HEK293 (cell line): Measurements from ENCODE around the gene ANKRD45.

ENCODE experiments used
- CTCF ChIA-PET: fragments of 350-600 bp; formaldehyde crosslinking; extraction: SDS; loops from one replicate; lab custom pipeline; 2021; ENCODE audit warnings: antibody characterized with exemption; lab: Yijun Ruan, JAX
- POLR2A ChIA-PET: fragments of 300-600 bp; formaldehyde crosslinking; extraction: SDS; loops from one replicate; lab custom pipeline; 2020; ENCODE audit warnings: antibody characterized with exemption, inconsistent platforms; lab: Yijun Ruan, JAX
- H3K27ac ChIP-seq: fragments of 200-500 bp; sonication (Bioruptor generic); 2 replicates; pipeline ENCODE4 v1.5.1; 2014; ENCODE audit warnings: low read depth, low read length, control low read depth, inconsistent platforms; ENCODE audit errors: extremely low read depth
- H3K36me3 ChIP-seq, 2 experiments: fragments of 200-500 bp in 1 of 2; sonication (Bioruptor generic) in 1 of 2; 1 replicate in 1 of 2; 2 replicates in 1 of 2; pipeline ENCODE4 v1.5.1; 2014 to 2017; ENCODE audit warnings: inconsistent platforms in 2 of 2, low read length in 2 of 2; ENCODE audit not compliant: control insufficient read depth in 2 of 2, insufficient read depth in 1 of 2
- H3K4me1 ChIP-seq: fragments of 200-500 bp; sonication (Bioruptor generic); 2 replicates; pipeline ENCODE4 v1.5.1; 2014; ENCODE audit warnings: mild to moderate bottlenecking, low read length, inconsistent platforms; ENCODE audit not compliant: control insufficient read depth, insufficient read depth
- H3K4me3 ChIP-seq: 2 replicates; pipeline ENCODE4 v1.5.1; 2011; ENCODE audit warnings: low read depth, mild to moderate bottlenecking, control low read depth, low read length, moderate library complexity
- H3K9me3 ChIP-seq: fragments of 200-500 bp; sonication (Bioruptor generic); 2 replicates; pipeline ENCODE4 v1.5.1; 2014; ENCODE audit warnings: low read depth, low read length, inconsistent platforms; ENCODE audit not compliant: control insufficient read depth, insufficient read depth
- FEZF1 ChIP-seq: fragments of 450-650 bp; formaldehyde crosslinking; IDR thresholded peaks from 2 replicates; pipeline ENCODE4 v1.5.1; 2016; ENCODE audit warnings: missing biosample characterization, missing genetic modification characterization
- GFI1B ChIP-seq: fragments of 450-650 bp; formaldehyde crosslinking; IDR thresholded peaks from 2 replicates; pipeline ENCODE4 v1.5.1; 2016; ENCODE audit warnings: missing biosample characterization, missing genetic modification characterization
- GLIS1 ChIP-seq: fragments of 450-650 bp; formaldehyde crosslinking; IDR thresholded peaks from 2 replicates; pipeline ENCODE4 v1.5.1; 2016; ENCODE audit warnings: missing biosample characterization, missing genetic modification characterization
- OVOL3 ChIP-seq: fragments of 450-650 bp; formaldehyde crosslinking; IDR thresholded peaks from 2 replicates; pipeline ENCODE4 v1.5.1; 2016; ENCODE audit warnings: missing biosample characterization, missing genetic modification characterization
- ZBTB10 ChIP-seq: fragments of 450-650 bp; formaldehyde crosslinking; IDR thresholded peaks from 2 replicates; pipeline ENCODE4 v1.5.1; 2016; ENCODE audit warnings: missing biosample characterization, missing genetic modification characterization
- ZFHX2 ChIP-seq: fragments of 450-650 bp; formaldehyde crosslinking; conservative IDR thresholded peaks from 2 replicates; pipeline ENCODE4 v1.5.1; 2016; ENCODE audit warnings: missing biosample characterization, missing genetic modification characterization
- ZNF16 ChIP-seq: fragments of 450-650 bp; formaldehyde crosslinking; IDR thresholded peaks from 2 replicates; pipeline ENCODE4 v1.5.1; 2016; ENCODE audit warnings: low read depth, missing biosample characterization, missing genetic modification characterization
- ZNF169 ChIP-seq: fragments of 450-650 bp; formaldehyde crosslinking; IDR thresholded peaks from 2 replicates; pipeline ENCODE4 v1.5.1; 2016; ENCODE audit warnings: missing biosample characterization, missing genetic modification characterization
- ZNF2 ChIP-seq: fragments of 450-650 bp; formaldehyde crosslinking; IDR thresholded peaks from 2 replicates; pipeline ENCODE4 v1.5.1; 2016; ENCODE audit warnings: missing biosample characterization, missing genetic modification characterization
- ZNF211 ChIP-seq: fragments of 450-650 bp; formaldehyde crosslinking; IDR thresholded peaks from 2 replicates; pipeline ENCODE4 v1.5.1; 2016; ENCODE audit warnings: low read depth, missing biosample characterization, missing genetic modification characterization
- ZNF24 ChIP-seq: fragments of 450-650 bp; formaldehyde crosslinking; IDR thresholded peaks from 2 replicates; pipeline ENCODE4 v1.5.1; 2016; ENCODE audit warnings: missing biosample characterization, missing genetic modification characterization
- ZNF274 ChIP-seq, 2 experiments: fragments of 200-500 bp in 1 of 2; fragments of 450-650 bp in 1 of 2; sonication (Bioruptor generic) in 1 of 2; formaldehyde crosslinking in 1 of 2; IDR thresholded peaks; 2 replicates each; pipeline versions ENCODE4 v1.5.1 to v1.6.1; 2014 to 2016; ENCODE audit warnings: borderline replicate concordance in 1 of 2, inconsistent platforms in 1 of 2, low read length in 1 of 2, missing biosample characterization in 1 of 2, missing genetic modification characterization in 1 of 2
- ZNF311 ChIP-seq: fragments of 450-650 bp; formaldehyde crosslinking; IDR thresholded peaks from 2 replicates; pipeline ENCODE4 v1.5.1; 2017; ENCODE audit warnings: missing biosample characterization, missing genetic modification characterization, borderline replicate concordance
- ZNF324 ChIP-seq: fragments of 450-650 bp; formaldehyde crosslinking; IDR thresholded peaks from 2 replicates; pipeline ENCODE4 v1.5.1; 2016; ENCODE audit warnings: missing biosample characterization, missing genetic modification characterization
- ZNF391 ChIP-seq: fragments of 450-650 bp; formaldehyde crosslinking; IDR thresholded peaks from 2 replicates; pipeline ENCODE4 v1.5.1; 2016; ENCODE audit warnings: low read depth, missing biosample characterization, missing genetic modification characterization, borderline replicate concordance
- ZNF404 ChIP-seq: fragments of 450-650 bp; formaldehyde crosslinking; IDR thresholded peaks from 2 replicates; pipeline ENCODE4 v1.5.1; 2017; ENCODE audit warnings: missing biosample characterization, missing genetic modification characterization
- ZNF501 ChIP-seq: fragments of 450-650 bp; formaldehyde crosslinking; IDR thresholded peaks from 2 replicates; pipeline ENCODE4 v1.5.1; 2016; ENCODE audit warnings: missing biosample characterization, missing genetic modification characterization
- ZNF529 ChIP-seq: fragments of 450-650 bp; formaldehyde crosslinking; IDR thresholded peaks from 2 replicates; pipeline ENCODE4 v1.5.1; 2017; ENCODE audit warnings: missing genetic modification characterization, missing biosample characterization; ENCODE audit not compliant: insufficient replicate concordance
- ZNF558 ChIP-seq: fragments of 450-650 bp; formaldehyde crosslinking; IDR thresholded peaks from 2 replicates; pipeline ENCODE4 v1.5.1; 2016; ENCODE audit warnings: missing biosample characterization, missing genetic modification characterization
- ZNF624 ChIP-seq: fragments of 450-650 bp; formaldehyde crosslinking; IDR thresholded peaks from 2 replicates; pipeline ENCODE4 v1.5.1; 2017; ENCODE audit warnings: missing biosample characterization, missing genetic modification characterization
- ZNF701 ChIP-seq: fragments of 450-650 bp; formaldehyde crosslinking; IDR thresholded peaks from 2 replicates; pipeline ENCODE4 v1.5.1; 2016; ENCODE audit warnings: missing biosample characterization, missing genetic modification characterization
- ZNF768 ChIP-seq: fragments of 450-650 bp; formaldehyde crosslinking; IDR thresholded peaks from 2 replicates; pipeline ENCODE4 v1.5.1; 2018; ENCODE audit warnings: missing biosample characterization, mild to moderate bottlenecking, missing genetic modification characterization
- ZNF785 ChIP-seq: fragments of 450-650 bp; formaldehyde crosslinking; IDR thresholded peaks from 2 replicates; pipeline ENCODE4 v1.5.1; 2016; ENCODE audit warnings: missing biosample characterization, missing genetic modification characterization
- ZXDB ChIP-seq: fragments of 450-650 bp; formaldehyde crosslinking; IDR thresholded peaks from 2 replicates; pipeline ENCODE4 v1.5.1; 2016; ENCODE audit warnings: missing biosample characterization, missing genetic modification characterization
- TF ChIP-seq, protein P1 (sequence below): fragments of 450-650 bp; formaldehyde crosslinking; IDR thresholded peaks from 2 replicates; pipeline ENCODE4 v1.5.1; 2017; ENCODE audit warnings: missing biosample characterization, missing genetic modification characterization
- TF ChIP-seq, protein P2 (sequence below): fragments of 450-650 bp; formaldehyde crosslinking; IDR thresholded peaks from 2 replicates; pipeline ENCODE4 v1.5.1; 2017; ENCODE audit warnings: missing biosample characterization, missing genetic modification characterization

Gene ANKRD45

GRCh38 chr1:173714441-173714758 lies 44.7 kb upstream of the ANKRD45 start:
- no peak overlapping the region for H3K27ac ChIP-seq
- H3K4me3 ChIP-seq, result peak overlapping the region; percentile 99
- H3K4me1 ChIP-seq, result no peaks in the 10 kb centered on the region
- TF ChIP-seq ZNF768 (tag by site-specific recombination), result no peak
- TF ChIP-seq ZNF529 (tag by site-specific recombination), result no peak
- TF ChIP-seq, protein P1, sequence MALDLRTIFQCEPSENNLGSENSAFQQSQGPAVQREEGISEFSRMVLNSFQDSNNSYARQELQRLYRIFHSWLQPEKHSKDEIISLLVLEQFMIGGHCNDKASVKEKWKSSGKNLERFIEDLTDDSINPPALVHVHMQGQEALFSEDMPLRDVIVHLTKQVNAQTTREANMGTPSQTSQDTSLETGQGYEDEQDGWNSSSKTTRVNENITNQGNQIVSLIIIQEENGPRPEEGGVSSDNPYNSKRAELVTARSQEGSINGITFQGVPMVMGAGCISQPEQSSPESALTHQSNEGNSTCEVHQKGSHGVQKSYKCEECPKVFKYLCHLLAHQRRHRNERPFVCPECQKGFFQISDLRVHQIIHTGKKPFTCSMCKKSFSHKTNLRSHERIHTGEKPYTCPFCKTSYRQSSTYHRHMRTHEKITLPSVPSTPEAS (tag by site-specific recombination), result no peak
- TF ChIP-seq ZNF701 (tag by site-specific recombination), result no peak
- no peak for TF ChIP-seq GFI1B (tag by site-specific recombination)
- no peak for TF ChIP-seq ZNF274 (IDR thresholded peaks at IDR 0.05; ENCODE audit: low read length)
- no peak for TF ChIP-seq ZNF274 (tag by site-specific recombination; IDR thresholded peaks at IDR 0.05; ENCODE audit: borderline replicate concordance)
- TF ChIP-seq OVOL3 (tag by site-specific recombination), result no peak
- TF ChIP-seq ZNF624 (tag by site-specific recombination), result no peak
- peaks cover 0 to 4% of the 10 kb centered on the region in 2 experiments; a peak in 1 of 3 replicates for H3K36me3 ChIP-seq
- ChIA-PET CTCF (interaction anchor here (0.9 kb wide), 1 partner anchor 284 kb away, joined by 3 read pairs; no protein-coding TSS in a partner anchor), POLR2A (interaction anchor here (0.6 to 1.6 kb wide), 11 partner anchors 21 to 238 kb away, joined by 3 to 12 read pairs (median 4); partner anchors contain the start of genes CENPL, DARS2, GAS5 and PRDX6)
- H3K9me3 ChIP-seq, result no peaks in the 10 kb centered on the region

GRCh38 chr1:173708787-173709186 lies 39.1 kb upstream of the ANKRD45 start:
- CTCF ChIA-PET, result no interaction called here
- H3K9me3 ChIP-seq, result no peaks in the 10 kb centered on the region
- no peaks in the 10 kb centered on the region for H3K4me1 ChIP-seq
- no peak overlapping the region for H3K4me3 ChIP-seq
- POLR2A ChIA-PET, result no interaction called here
- H3K27ac ChIP-seq, result no peak overlapping the region
- TF ChIP-seq ZXDB (no peak), FEZF1 (tag by site-specific recombination) (no peak), ZNF404 (no peak), ZNF501 (tag by site-specific recombination) (no peak), ZNF24 (tag by site-specific recombination) (no peak), ZNF169 (tag by site-specific recombination) (no peak), ZNF2 (no peak), ZNF16 (no peak), ZFHX2 (tag by site-specific recombination) (no peak), ZNF311 (tag by site-specific recombination) (no peak), ZNF785 (no peak), ZNF558 (tag by site-specific recombination) (no peak), ZBTB10 (tag by site-specific recombination) (no peak), ZNF391 (tag by site-specific recombination) (no peak), ZNF211 (tag by site-specific recombination) (no peak), GLIS1 (no peak), ZNF324 (tag by site-specific recombination) (no peak)
- TF ChIP-seq, protein P2, sequence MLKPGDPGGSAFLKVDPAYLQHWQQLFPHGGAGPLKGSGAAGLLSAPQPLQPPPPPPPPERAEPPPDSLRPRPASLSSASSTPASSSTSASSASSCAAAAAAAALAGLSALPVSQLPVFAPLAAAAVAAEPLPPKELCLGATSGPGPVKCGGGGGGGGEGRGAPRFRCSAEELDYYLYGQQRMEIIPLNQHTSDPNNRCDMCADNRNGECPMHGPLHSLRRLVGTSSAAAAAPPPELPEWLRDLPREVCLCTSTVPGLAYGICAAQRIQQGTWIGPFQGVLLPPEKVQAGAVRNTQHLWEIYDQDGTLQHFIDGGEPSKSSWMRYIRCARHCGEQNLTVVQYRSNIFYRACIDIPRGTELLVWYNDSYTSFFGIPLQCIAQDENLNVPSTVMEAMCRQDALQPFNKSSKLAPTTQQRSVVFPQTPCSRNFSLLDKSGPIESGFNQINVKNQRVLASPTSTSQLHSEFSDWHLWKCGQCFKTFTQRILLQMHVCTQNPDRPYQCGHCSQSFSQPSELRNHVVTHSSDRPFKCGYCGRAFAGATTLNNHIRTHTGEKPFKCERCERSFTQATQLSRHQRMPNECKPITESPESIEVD (tag by site-specific recombination), result no peak
- no peaks in the 10 kb centered on the region for H3K36me3 ChIP-seq
